SU-DHL-6 (cell line): ENCODE data around the gene HUS1.

ENCODE experiments used
- EZH2phosphoT487 ChIP-seq: fragments of 200-600 bp; sonication (generic), shearing (Covaris generic); conservative IDR thresholded peaks from 2 replicates; pipeline ENCODE4 v1.6.1; 2018; ENCODE audit warnings: mild to moderate bottlenecking, antibody characterized with exemption, low read length, moderate library complexity, mixed read lengths
- TF ChIP-seq, protein P1 (sequence below): fragments of 200-600 bp; sonication (generic); IDR thresholded peaks from one replicate; pipeline ENCODE4 v1.5.1; 2017; ENCODE audit warnings: antibody characterized with exemption, mild to moderate bottlenecking, low read length, moderate library complexity; ENCODE audit not compliant: insufficient read depth, poor library complexity, severe bottlenecking

DNA sequence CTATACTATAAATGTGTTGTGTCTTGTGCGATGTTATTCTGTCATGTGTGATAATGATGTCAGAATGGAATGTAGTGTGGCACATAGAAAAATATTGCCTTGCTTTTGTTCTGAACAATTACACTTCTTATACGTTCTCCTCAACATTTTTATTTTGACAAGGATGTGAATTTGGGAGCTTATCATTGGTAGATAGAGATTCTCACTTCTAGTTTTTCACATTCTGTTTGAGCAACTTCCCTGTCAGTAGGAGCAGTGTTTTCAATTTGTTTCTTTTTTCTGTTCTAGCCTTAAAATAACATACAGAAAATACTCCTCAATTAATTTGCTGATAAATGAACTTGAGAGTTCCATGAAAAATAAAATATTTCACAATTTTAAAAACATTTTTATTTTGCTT lies 31.9 kb upstream of the HUS1 start:
- TF ChIP-seq, protein P1, sequence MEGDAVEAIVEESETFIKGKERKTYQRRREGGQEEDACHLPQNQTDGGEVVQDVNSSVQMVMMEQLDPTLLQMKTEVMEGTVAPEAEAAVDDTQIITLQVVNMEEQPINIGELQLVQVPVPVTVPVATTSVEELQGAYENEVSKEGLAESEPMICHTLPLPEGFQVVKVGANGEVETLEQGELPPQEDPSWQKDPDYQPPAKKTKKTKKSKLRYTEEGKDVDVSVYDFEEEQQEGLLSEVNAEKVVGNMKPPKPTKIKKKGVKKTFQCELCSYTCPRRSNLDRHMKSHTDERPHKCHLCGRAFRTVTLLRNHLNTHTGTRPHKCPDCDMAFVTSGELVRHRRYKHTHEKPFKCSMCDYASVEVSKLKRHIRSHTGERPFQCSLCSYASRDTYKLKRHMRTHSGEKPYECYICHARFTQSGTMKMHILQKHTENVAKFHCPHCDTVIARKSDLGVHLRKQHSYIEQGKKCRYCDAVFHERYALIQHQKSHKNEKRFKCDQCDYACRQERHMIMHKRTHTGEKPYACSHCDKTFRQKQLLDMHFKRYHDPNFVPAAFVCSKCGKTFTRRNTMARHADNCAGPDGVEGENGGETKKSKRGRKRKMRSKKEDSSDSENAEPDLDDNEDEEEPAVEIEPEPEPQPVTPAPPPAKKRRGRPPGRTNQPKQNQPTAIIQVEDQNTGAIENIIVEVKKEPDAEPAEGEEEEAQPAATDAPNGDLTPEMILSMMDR, result no peak
- no peak for TF ChIP-seq EZH2phosphoT487
